Astrocyte (in vitro differentiated cells and primary cell): ENCODE data around the gene FSHB. TPM values are rescaled to one million over a fixed set of nuclear protein-coding genes. Genes with fewer than 3 reads are reported as not detected.

Experiments used
- DNase-seq: peaks from one replicate; pipeline ENCODE4 v3.0.0-alpha.2; 2010; ENCODE audit warnings: low read depth
- FAIRE-seq: peaks from 2 replicates; lab custom pipeline; 2011; peaks lifted over from hg19 to GRCh38; lab: Jason Lieb, UNC
- H2AFZ ChIP-seq: 2 replicates; pipeline ENCODE4 v1.6.0; 2012; ENCODE audit warnings: low read depth, low read length, inconsistent platforms
- H3K27ac ChIP-seq: 2 replicates; pipeline ENCODE4 v1.5.1; 2011; ENCODE audit warnings: low read depth, low read length, inconsistent platforms
- H3K27me3 ChIP-seq: 2 replicates; pipeline ENCODE4 v1.6.0; 2011; ENCODE audit warnings: low read length, inconsistent platforms; ENCODE audit not compliant: insufficient read depth
- H3K36me3 ChIP-seq: 2 replicates; pipeline ENCODE4 v1.5.1; 2011; ENCODE audit warnings: low read length, inconsistent platforms; ENCODE audit not compliant: insufficient read depth
- H3K4me1 ChIP-seq: 2 replicates; pipeline ENCODE4 v1.5.1; 2011; ENCODE audit warnings: low read length, inconsistent platforms; ENCODE audit not compliant: insufficient read depth
- H3K4me2 ChIP-seq: 2 replicates; pipeline ENCODE4 v1.6.0; 2012; ENCODE audit warnings: low read length, inconsistent platforms
- H3K4me3 ChIP-seq: 2 replicates; pipeline ENCODE4 v1.5.1; 2011; ENCODE audit warnings: low read depth, mild to moderate bottlenecking, low read length, inconsistent platforms; ENCODE audit not compliant: insufficient read depth
- H3K79me2 ChIP-seq: 2 replicates; pipeline ENCODE4 v1.6.0; 2012; ENCODE audit warnings: mild to moderate bottlenecking, low read length, inconsistent platforms; ENCODE audit not compliant: insufficient read depth
- H3K9ac ChIP-seq: 2 replicates; pipeline ENCODE4 v1.6.0; 2012; ENCODE audit warnings: mild to moderate bottlenecking, low read length, inconsistent platforms
- H3K9me3 ChIP-seq: 2 replicates; pipeline ENCODE4 v1.5.1; 2012; ENCODE audit warnings: low read depth, mild to moderate bottlenecking, low read length, inconsistent platforms; ENCODE audit not compliant: insufficient read depth
- H4K20me1 ChIP-seq: 2 replicates; pipeline ENCODE4 v1.6.0; 2012; ENCODE audit warnings: low read length, inconsistent platforms; ENCODE audit not compliant: insufficient read depth
- H3K27ac Mint-ChIP-seq: one replicate; pipeline ENCODE4 v1.8.0; 2021; ENCODE audit warnings: mild to moderate bottlenecking, mixed read lengths; ENCODE audit not compliant: unreplicated experiment
- H3K27me3 Mint-ChIP-seq: one replicate; pipeline ENCODE4 v1.8.0; 2021; ENCODE audit warnings: low read depth, mixed read lengths; ENCODE audit not compliant: unreplicated experiment
- H3K36me3 Mint-ChIP-seq: one replicate; pipeline ENCODE4 v1.8.0; 2021; ENCODE audit warnings: low read depth, mixed read lengths; ENCODE audit not compliant: unreplicated experiment
- H3K4me1 Mint-ChIP-seq: one replicate; pipeline ENCODE4 v1.8.0; 2021; ENCODE audit warnings: low read depth, mixed read lengths; ENCODE audit not compliant: unreplicated experiment
- H3K4me3 Mint-ChIP-seq: one replicate; pipeline ENCODE4 v1.8.0; 2021; ENCODE audit warnings: mild to moderate bottlenecking, moderate library complexity, mixed read lengths; ENCODE audit not compliant: unreplicated experiment
- H3K9me3 Mint-ChIP-seq: one replicate; pipeline ENCODE4 v1.8.0; 2021; ENCODE audit warnings: mild to moderate bottlenecking, mixed read lengths; ENCODE audit not compliant: unreplicated experiment
- EZH2 ChIP-seq: IDR thresholded peaks from 2 replicates; pipeline ENCODE4 v1.6.1; 2012; ENCODE audit warnings: mild to moderate bottlenecking, low read length, inconsistent platforms; ENCODE audit not compliant: insufficient read depth
- total RNA-seq: library from RNA; stranded (reverse); gene quantifications from 2 replicates; pipeline ENCODE4 v1.2.1, GENCODE V29; 2021
- TF ChIP-seq, protein P1 (sequence below): IDR thresholded peaks from 2 replicates; pipeline ENCODE4 v1.5.1; 2011; ENCODE audit warnings: low read depth, mild to moderate bottlenecking, inconsistent platforms, low read length, moderate library complexity; ENCODE audit not compliant: insufficient read depth

The FSHB gene
- total RNA-seq, 1 donor from 2014 or later, result not detected

DNA sequence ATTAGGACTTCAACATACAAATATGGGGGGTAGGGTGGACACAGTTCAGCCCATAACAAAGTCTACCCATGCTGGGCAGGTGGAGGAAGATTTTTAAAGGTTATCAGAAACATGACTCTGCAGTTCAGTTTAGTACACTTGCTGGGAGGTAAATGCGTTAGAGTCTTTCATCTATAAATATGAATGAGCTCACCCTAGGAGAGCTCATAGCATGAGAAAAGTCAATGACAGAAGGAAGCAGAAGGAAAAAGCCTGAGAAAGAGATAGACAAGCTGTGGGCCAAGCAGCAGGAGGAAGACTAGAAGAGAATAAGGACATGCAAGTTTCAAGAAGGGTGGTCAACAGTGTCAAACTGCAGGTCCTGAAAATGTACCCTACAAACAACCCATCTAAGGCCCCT is 27.0 kb upstream of the FSHB start:
- H3K4me1 Mint-ChIP-seq, result no peaks in the 10 kb centered on the region
- TF ChIP-seq EZH2, result no peak
- TF ChIP-seq, protein P1, sequence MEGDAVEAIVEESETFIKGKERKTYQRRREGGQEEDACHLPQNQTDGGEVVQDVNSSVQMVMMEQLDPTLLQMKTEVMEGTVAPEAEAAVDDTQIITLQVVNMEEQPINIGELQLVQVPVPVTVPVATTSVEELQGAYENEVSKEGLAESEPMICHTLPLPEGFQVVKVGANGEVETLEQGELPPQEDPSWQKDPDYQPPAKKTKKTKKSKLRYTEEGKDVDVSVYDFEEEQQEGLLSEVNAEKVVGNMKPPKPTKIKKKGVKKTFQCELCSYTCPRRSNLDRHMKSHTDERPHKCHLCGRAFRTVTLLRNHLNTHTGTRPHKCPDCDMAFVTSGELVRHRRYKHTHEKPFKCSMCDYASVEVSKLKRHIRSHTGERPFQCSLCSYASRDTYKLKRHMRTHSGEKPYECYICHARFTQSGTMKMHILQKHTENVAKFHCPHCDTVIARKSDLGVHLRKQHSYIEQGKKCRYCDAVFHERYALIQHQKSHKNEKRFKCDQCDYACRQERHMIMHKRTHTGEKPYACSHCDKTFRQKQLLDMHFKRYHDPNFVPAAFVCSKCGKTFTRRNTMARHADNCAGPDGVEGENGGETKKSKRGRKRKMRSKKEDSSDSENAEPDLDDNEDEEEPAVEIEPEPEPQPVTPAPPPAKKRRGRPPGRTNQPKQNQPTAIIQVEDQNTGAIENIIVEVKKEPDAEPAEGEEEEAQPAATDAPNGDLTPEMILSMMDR, result no peak

DNA sequence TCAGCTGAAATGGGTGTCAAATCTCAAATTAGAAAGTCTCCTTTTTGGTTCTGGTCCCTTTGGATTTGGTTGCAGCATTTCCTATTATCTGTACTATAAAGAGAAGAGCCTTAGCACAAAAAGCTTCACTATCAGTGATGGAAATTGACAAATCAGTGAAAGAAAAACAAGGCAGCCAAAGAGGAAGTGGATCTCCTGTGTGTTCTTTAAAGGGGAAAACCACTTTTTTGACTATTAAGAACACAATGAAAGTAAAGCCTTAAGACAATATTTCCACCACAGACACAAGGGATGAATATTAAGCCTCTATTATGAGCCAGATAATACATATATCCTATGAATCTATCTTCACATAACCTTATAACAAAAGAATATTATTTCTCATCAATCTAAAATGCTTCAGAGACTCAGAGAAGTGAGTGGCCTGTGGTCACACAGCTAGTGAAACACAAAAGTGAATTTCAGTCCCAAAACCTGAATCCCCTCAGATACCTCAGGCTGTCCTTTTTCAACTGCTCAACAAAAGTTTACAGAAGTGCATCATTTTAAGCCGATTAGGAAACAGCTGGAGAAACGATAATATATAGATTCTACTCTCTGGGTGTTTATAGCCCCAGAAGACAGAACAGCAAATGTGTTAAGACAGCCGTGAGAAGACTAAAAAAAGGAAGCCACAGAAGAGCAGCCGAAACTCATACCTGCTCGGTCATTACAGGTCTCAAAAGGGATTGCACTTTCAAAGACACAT is 24.4 kb upstream of the FSHB start:
- Mint-ChIP-seq H3K9me3 (no peaks in the 10 kb centered on the region), H3K27me3 (no peaks in the 10 kb centered on the region), H3K4me3 (no peak overlapping the region), H3K36me3 (no peaks in the 10 kb centered on the region), H3K4me1 (no peaks in the 10 kb centered on the region), H3K27ac (no peak overlapping the region)
- Histone ChIP-seq H3K4me2 (no peak overlapping the region), H3K36me3 (no peaks in the 10 kb centered on the region), H3K79me2 (no peaks in the 10 kb centered on the region), H3K27me3 (no peaks in the 10 kb centered on the region), H3K4me3 (no peak overlapping the region), H4K20me1 (no peaks in the 10 kb centered on the region), H2AFZ (no peak overlapping the region), H3K9me3 (peaks cover 4% of the 10 kb centered on the region), H3K9ac (no peak overlapping the region), H3K27ac (no peak overlapping the region), H3K4me1 (no peaks in the 10 kb centered on the region)
- no peak for DNase-seq
- no peak for FAIRE-seq
- TF ChIP-seq, protein P1, result no peak
- no peak for TF ChIP-seq EZH2

More for the DNA sequence above, 27.0 kb upstream of the FSHB start:
- Histone ChIP-seq H3K9me3 (peaks cover 4% of the 10 kb centered on the region), H2AFZ (no peak overlapping the region), H4K20me1 (no peaks in the 10 kb centered on the region), H3K4me2 (no peak overlapping the region), H3K27me3 (no peaks in the 10 kb centered on the region), H3K27ac (no peak overlapping the region), H3K9ac (no peak overlapping the region), H3K4me1 (no peaks in the 10 kb centered on the region), H3K4me3 (no peak overlapping the region), H3K36me3 (no peaks in the 10 kb centered on the region), H3K79me2 (no peaks in the 10 kb centered on the region)
- DNase-seq (no peak), FAIRE-seq (no peak)
- H3K36me3 Mint-ChIP-seq, result no peaks in the 10 kb centered on the region
- no peak overlapping the region for H3K27ac Mint-ChIP-seq
- peaks cover 8% of the 10 kb centered on the region for H3K9me3 Mint-ChIP-seq
- no peaks in the 10 kb centered on the region for H3K27me3 Mint-ChIP-seq
- H3K4me3 Mint-ChIP-seq, result no peak overlapping the region

GRCh38 chr11:30210357-30210756 is 20.5 kb upstream of the FSHB start:
- DNase-seq (no peak), FAIRE-seq (no peak)
- no peaks in the 10 kb centered on the region for H3K27me3 Mint-ChIP-seq
- no peaks in the 10 kb centered on the region for H3K9me3 Mint-ChIP-seq
- H3K27ac Mint-ChIP-seq, result no peak overlapping the region
- Histone ChIP-seq H3K27ac (no peak overlapping the region), H3K4me3 (no peak overlapping the region), H2AFZ (no peak overlapping the region), H3K4me2 (no peak overlapping the region), H3K27me3 (no peaks in the 10 kb centered on the region), H4K20me1 (no peaks in the 10 kb centered on the region), H3K9ac (no peak overlapping the region), H3K9me3 (peaks cover 4% of the 10 kb centered on the region), H3K36me3 (no peaks in the 10 kb centered on the region), H3K79me2 (no peaks in the 10 kb centered on the region), H3K4me1 (no peaks in the 10 kb centered on the region)
- TF ChIP-seq, protein P1, result no peak
- TF ChIP-seq EZH2, result no peak
- H3K4me3 Mint-ChIP-seq, result no peak overlapping the region
- H3K36me3 Mint-ChIP-seq, result no peaks in the 10 kb centered on the region
- no peaks in the 10 kb centered on the region for H3K4me1 Mint-ChIP-seq
